DOHH2 (cell line): ENCODE measurements around the gene ZNF213.

Experiments used
- H3F3A ChIP-seq: fragments of 200-600 bp; sonication (generic), shearing (Covaris generic); 2 replicates; pipeline ENCODE4 v1.6.0; 2016; ENCODE audit warnings: antibody characterized with exemption, mild to moderate bottlenecking; ENCODE audit not compliant: control insufficient read depth, insufficient read depth
- H3K27ac ChIP-seq: fragments of 200-600 bp; sonication (generic); 2 replicates; pipeline ENCODE4 v1.5.1; 2014; ENCODE audit warnings: low read depth, mild to moderate bottlenecking, low read length, moderate library complexity
- H3K27me3 ChIP-seq: fragments of 200-600 bp; sonication (generic); 2 replicates; pipeline ENCODE4 v1.6.1; 2014; ENCODE audit warnings: mild to moderate bottlenecking, low read length, mixed read lengths; ENCODE audit not compliant: control insufficient read depth
- H3K36me3 ChIP-seq: fragments of 200-600 bp; sonication (generic); 2 replicates; pipeline ENCODE4 v1.6.1; 2014; ENCODE audit warnings: mild to moderate bottlenecking, low read length, moderate library complexity, mixed read lengths; ENCODE audit not compliant: control insufficient read depth
- H3K4me1 ChIP-seq: fragments of 200-600 bp; sonication (generic); 2 replicates; pipeline ENCODE4 v1.6.1; 2014; ENCODE audit warnings: mild to moderate bottlenecking, low read length, mixed read lengths; ENCODE audit not compliant: control insufficient read depth
- H3K4me2 ChIP-seq: fragments of 200-600 bp; sonication (generic); 2 replicates; pipeline ENCODE4 v1.6.0; 2014; ENCODE audit warnings: mild to moderate bottlenecking, low read length, moderate library complexity
- H3K4me3 ChIP-seq: fragments of 200-600 bp; sonication (generic); 2 replicates; pipeline ENCODE4 v1.5.1; 2014; ENCODE audit warnings: mild to moderate bottlenecking, low read length, mixed read lengths
- H3K79me2 ChIP-seq: fragments of 200-600 bp; sonication (generic); 2 replicates; pipeline ENCODE4 v1.6.1; 2014; ENCODE audit warnings: mild to moderate bottlenecking, low read length, mixed read lengths; ENCODE audit not compliant: control insufficient read depth
- H3K9me2 ChIP-seq: fragments of 200-600 bp; sonication (generic); replicated peaks from 2 replicates; pipeline ENCODE4 v1.6.1; 2014; ENCODE audit warnings: mild to moderate bottlenecking, low read length, mixed read lengths; ENCODE audit not compliant: control insufficient read depth
- H3K9me3 ChIP-seq: fragments of 200-600 bp; sonication (generic); 2 replicates; pipeline ENCODE4 v1.6.1; 2014; ENCODE audit warnings: antibody characterized with exemption, low read length, mixed read lengths; ENCODE audit not compliant: control insufficient read depth, insufficient read depth
- H4K20me1 ChIP-seq: fragments of 200-600 bp; sonication (generic); 2 replicates; pipeline ENCODE4 v1.6.0; 2014; ENCODE audit warnings: low read depth, mild to moderate bottlenecking, antibody characterized with exemption, low read length, moderate library complexity; ENCODE audit not compliant: control insufficient read depth, insufficient read depth
- EZH2phosphoT487 ChIP-seq: fragments of 200-600 bp; sonication (generic); IDR thresholded peaks from 2 replicates; pipeline ENCODE4 v1.6.1; 2017; ENCODE audit warnings: borderline replicate concordance, mild to moderate bottlenecking, antibody characterized with exemption, low read length, moderate library complexity, mixed read lengths
- TF ChIP-seq, protein P1 (sequence below): fragments of 200-600 bp; sonication (generic); IDR thresholded peaks from one replicate; pipeline ENCODE4 v1.5.1; 2014; ENCODE audit warnings: antibody characterized with exemption, mild to moderate bottlenecking, low read depth, low read length; ENCODE audit not compliant: poor library complexity, severe bottlenecking

Gene ZNF213

DNA sequence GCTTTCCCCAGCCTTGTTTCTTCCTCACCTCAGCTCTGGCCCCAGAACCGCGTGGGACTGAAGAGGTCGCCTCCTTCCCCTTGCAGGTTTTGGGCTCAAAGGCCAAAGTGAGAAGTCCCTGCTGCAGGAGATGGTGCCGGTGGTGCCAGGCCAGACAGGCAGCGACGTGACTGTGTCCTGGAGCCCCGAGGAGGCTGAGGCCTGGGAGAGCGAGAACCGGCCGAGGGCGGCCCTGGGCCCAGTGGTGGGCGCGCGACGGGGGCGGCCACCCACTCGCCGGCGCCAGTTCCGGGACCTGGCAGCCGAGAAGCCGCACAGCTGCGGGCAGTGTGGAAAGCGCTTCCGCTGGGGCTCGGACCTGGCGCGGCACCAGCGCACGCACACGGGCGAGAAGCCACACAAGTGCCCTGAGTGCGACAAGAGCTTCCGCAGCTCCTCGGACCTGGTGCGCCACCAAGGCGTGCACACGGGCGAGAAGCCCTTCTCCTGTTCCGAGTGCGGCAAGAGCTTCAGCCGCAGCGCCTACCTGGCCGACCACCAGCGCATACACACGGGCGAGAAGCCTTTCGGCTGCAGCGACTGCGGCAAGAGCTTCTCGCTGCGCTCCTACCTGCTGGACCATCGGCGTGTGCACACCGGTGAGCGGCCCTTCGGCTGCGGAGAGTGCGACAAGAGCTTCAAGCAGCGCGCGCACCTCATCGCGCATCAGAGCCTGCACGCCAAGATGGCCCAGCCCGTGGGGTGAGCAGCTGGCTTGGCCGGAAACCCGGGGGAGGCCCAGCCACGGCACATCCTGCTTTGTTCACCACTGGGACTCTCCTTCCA, 6.0 kb downstream of the ZNF213 start:
- no peak overlapping the region for H3K4me2 ChIP-seq
- no peaks in the 10 kb centered on the region for H3F3A ChIP-seq
- TF ChIP-seq, protein P1, sequence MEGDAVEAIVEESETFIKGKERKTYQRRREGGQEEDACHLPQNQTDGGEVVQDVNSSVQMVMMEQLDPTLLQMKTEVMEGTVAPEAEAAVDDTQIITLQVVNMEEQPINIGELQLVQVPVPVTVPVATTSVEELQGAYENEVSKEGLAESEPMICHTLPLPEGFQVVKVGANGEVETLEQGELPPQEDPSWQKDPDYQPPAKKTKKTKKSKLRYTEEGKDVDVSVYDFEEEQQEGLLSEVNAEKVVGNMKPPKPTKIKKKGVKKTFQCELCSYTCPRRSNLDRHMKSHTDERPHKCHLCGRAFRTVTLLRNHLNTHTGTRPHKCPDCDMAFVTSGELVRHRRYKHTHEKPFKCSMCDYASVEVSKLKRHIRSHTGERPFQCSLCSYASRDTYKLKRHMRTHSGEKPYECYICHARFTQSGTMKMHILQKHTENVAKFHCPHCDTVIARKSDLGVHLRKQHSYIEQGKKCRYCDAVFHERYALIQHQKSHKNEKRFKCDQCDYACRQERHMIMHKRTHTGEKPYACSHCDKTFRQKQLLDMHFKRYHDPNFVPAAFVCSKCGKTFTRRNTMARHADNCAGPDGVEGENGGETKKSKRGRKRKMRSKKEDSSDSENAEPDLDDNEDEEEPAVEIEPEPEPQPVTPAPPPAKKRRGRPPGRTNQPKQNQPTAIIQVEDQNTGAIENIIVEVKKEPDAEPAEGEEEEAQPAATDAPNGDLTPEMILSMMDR, result no peak
- no peak for TF ChIP-seq EZH2phosphoT487
- H3K27me3 ChIP-seq, result no peaks in the 10 kb centered on the region
- no peaks in the 10 kb centered on the region for H3K9me3 ChIP-seq
- H3K79me2 ChIP-seq, result peaks cover 5% of the 10 kb centered on the region
- H3K27ac ChIP-seq, result no peak overlapping the region
- no peak overlapping the region for H3K4me3 ChIP-seq
- H4K20me1 ChIP-seq, result no peaks in the 10 kb centered on the region
- peaks cover 5% of the 10 kb centered on the region; the same call in 1 of the 2 replicates for H3K36me3 ChIP-seq
- H3K9me2 ChIP-seq, result no peaks in the 10 kb centered on the region
- H3K4me1 ChIP-seq, result peaks cover 4% of the 10 kb centered on the region

DNA sequence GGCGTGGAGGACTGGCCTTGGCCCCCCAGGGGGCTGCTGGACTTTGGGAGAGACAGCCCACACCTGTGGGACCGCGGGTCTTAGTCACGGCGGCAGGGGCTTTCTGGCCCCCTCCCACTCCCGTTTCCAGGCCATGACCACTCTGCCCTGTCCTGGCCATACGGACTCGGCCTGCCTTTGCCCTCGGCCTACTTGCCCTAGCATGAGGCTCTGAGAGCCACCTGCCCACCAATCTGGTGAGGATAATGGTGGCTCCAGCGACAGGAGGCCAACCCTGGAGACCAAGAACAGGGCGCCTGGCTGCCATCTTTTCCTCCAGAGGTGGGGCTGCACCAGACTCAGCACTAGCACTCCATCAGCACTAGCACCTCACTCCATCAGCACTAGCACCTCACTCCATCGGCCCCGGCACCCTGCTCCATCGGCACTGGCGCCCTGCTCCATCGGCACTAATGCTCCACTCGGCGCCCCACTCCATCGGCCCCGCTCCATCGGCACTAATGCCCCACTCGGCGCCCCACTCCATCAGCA, 7.0 kb downstream of the ZNF213 start:
- H3K4me3 ChIP-seq, result no peak overlapping the region
- no peak overlapping the region for H3K4me2 ChIP-seq
- no peaks in the 10 kb centered on the region for H3K9me3 ChIP-seq
- H3K27me3 ChIP-seq, result no peaks in the 10 kb centered on the region
- H3F3A ChIP-seq, result no peaks in the 10 kb centered on the region
- peaks cover 5% of the 10 kb centered on the region; the same call in 1 of the 2 replicates for H3K36me3 ChIP-seq
- H4K20me1 ChIP-seq, result no peaks in the 10 kb centered on the region
- no peaks in the 10 kb centered on the region for H3K9me2 ChIP-seq
- no peak overlapping the region for H3K27ac ChIP-seq
- H3K79me2 ChIP-seq, result no peaks in the 10 kb centered on the region
- H3K4me1 ChIP-seq, result no peaks in the 10 kb centered on the region
- TF ChIP-seq, protein P1, result no peak
- TF ChIP-seq EZH2phosphoT487, result no peak

DNA sequence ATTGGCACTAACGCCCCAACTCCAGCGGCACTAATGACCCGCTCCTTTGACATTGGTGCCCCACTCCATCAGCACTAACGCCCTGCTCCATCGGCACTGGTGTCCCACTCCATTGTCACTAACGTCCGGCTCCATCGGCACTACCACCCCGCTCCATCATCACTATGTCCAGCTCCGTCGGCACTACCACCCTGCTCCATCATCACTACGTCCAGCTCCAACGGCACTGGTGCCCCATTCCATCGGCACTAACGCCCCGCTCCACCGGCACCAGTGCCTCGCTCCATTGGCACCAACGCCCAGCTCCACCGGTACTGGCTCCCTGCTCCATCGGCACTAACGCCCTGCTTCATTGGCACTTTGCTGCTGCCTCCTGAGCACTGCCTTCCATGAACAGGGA, 7.5 kb downstream of the ZNF213 start:
- Histone ChIP-seq H3K9me2 (no peaks in the 10 kb centered on the region), H3K27me3 (no peaks in the 10 kb centered on the region), H3K27ac (no peak overlapping the region), H4K20me1 (no peaks in the 10 kb centered on the region), H3K4me3 (no peak overlapping the region), H3K4me2 (no peak overlapping the region), H3K36me3 (peaks cover 5% of the 10 kb centered on the region; the same call in 1 of the 2 replicates), H3K79me2 (no peaks in the 10 kb centered on the region), H3K9me3 (no peaks in the 10 kb centered on the region), H3F3A (no peaks in the 10 kb centered on the region), H3K4me1 (no peaks in the 10 kb centered on the region)
- no peak for TF ChIP-seq EZH2phosphoT487
- TF ChIP-seq, protein P1, result no peak
